Thymus (tissue), 2 donors: ENCODE data around the gene ATG7. TPM values are rescaled to one million over a fixed set of nuclear protein-coding genes. Genes with fewer than 3 reads are reported as not detected.

Experiments
- polyA plus RNA-seq: library from polyadenylated mRNA; stranded (reverse); fragments of 200-250 nt; gene quantifications from one replicate; pipeline ENCODE4 v1.2.3, GENCODE V29; 2013
- total RNA-seq: library from RNA; stranded (reverse); fragments of 120-200 nt; gene quantifications from one replicate; pipeline ENCODE4 v1.2.4, GENCODE V29; 2013
- donor health status: healthy.

The ATG7 gene
- total and polyA plus RNA-seq, 2 donors: 9.0 to 21.7 TPM

Other genes with a start within 250 kb of the ATG7 start
- gene HRH1, start 117.9 kb upstream of the ATG7 start, total RNA-seq: 1.6 TPM
- 2.4 TPM for gene HRH1, start 117.9 kb upstream of the ATG7 start, polyA plus RNA-seq